ENCODE data around the gene TMEM242. TPM values are rescaled to one million over a fixed set of nuclear protein-coding genes. Genes with fewer than 3 reads are reported as not detected.

The TMEM242 gene
- polyA plus RNA-seq, 1 donor from 2014 or later, result 17.6 TPM

GRCh38 chr6:157242791-157243190 is 80.5 kb downstream of the TMEM242 start:
- TF ChIP-seq TAF1 (IDR thresholded peaks at IDR 0.05; ENCODE audit: low read depth) (no peak), MXI1 (conservative IDR thresholded peaks at IDR 0.05; ENCODE audit: poor library complexity, severe bottlenecking) (no peak), EP300 (conservative IDR thresholded peaks at IDR 0.05; ENCODE audit: poor library complexity, severe bottlenecking) (no peak), POLR2AphosphoS5 (IDR thresholded peaks at IDR 0.05) (no peak), EZH2 (IDR thresholded peaks at IDR 0.05; ENCODE audit: borderline replicate concordance, insufficient read depth, low read length, poor library complexity, severe bottlenecking) (no peak), CTCF (IDR thresholded peaks at IDR 0.05; ENCODE audit: poor library complexity, severe bottlenecking) (no peak), SMC3 (conservative IDR thresholded peaks at IDR 0.05; ENCODE audit: poor library complexity) (no peak), REST (IDR thresholded peaks at IDR 0.05; ENCODE audit: borderline replicate concordance) (no peak), RAD21 (conservative IDR thresholded peaks at IDR 0.05) (no peak)
- no peak overlapping the region for H3K4me2 ChIP-seq (ENCODE audit: low read length)
- H2AFZ ChIP-seq (ENCODE audit: low read depth, low read length), result no peak overlapping the region
- no peaks in the 10 kb centered on the region for H3K36me3 ChIP-seq (ENCODE audit: insufficient read depth, low read length)
- no peaks in the 10 kb centered on the region for H3K9me2 ChIP-seq (ENCODE audit: insufficient read depth, low read length)
- no peak overlapping the region for H3K9ac ChIP-seq (ENCODE audit: low read length)
- no peaks in the 10 kb centered on the region for H3K27me3 ChIP-seq (ENCODE audit: insufficient read depth, low read depth, low read length)
- no peaks in the 10 kb centered on the region for H4K20me1 ChIP-seq (ENCODE audit: insufficient read depth)
- no peak overlapping the region for H3K27ac ChIP-seq (ENCODE audit: low read length)
- no peaks in the 10 kb centered on the region for H3F3A ChIP-seq (ENCODE audit: insufficient read depth, low read length, poor library complexity, severe bottlenecking)
- H3K79me2 ChIP-seq (replicated peaks; ENCODE audit: insufficient read depth, low read length), result no peaks in the 10 kb centered on the region
- H3K9me3 ChIP-seq (ENCODE audit: low read length), result peaks cover 3% of the 10 kb centered on the region
- no peak overlapping the region for H3K4me3 ChIP-seq (ENCODE audit: low read length)

GRCh38 chr6:157240960-157241311 is 82.4 kb downstream of the TMEM242 start:
- Histone ChIP-seq H3K9me2 (ENCODE audit: insufficient read depth, low read length) (no peaks in the 10 kb centered on the region), H3K4me3 (ENCODE audit: low read length) (no peak overlapping the region), H4K20me1 (ENCODE audit: insufficient read depth) (no peaks in the 10 kb centered on the region), H3K4me2 (ENCODE audit: low read length) (no peak overlapping the region), H3K79me2 (replicated peaks; ENCODE audit: insufficient read depth, low read length) (no peaks in the 10 kb centered on the region), H3K27me3 (ENCODE audit: insufficient read depth, low read depth, low read length) (peaks cover 16% of the 10 kb centered on the region), H3K9ac (ENCODE audit: low read length) (no peak overlapping the region), H3K36me3 (ENCODE audit: insufficient read depth, low read length) (no peaks in the 10 kb centered on the region), H3F3A (ENCODE audit: insufficient read depth, low read length, poor library complexity, severe bottlenecking) (no peaks in the 10 kb centered on the region), H3K9me3 (ENCODE audit: low read length) (peaks cover 3% of the 10 kb centered on the region), H3K27ac (ENCODE audit: low read length) (no peak overlapping the region), H2AFZ (ENCODE audit: low read depth, low read length) (no peak overlapping the region)
- TF ChIP-seq RAD21 (conservative IDR thresholded peaks at IDR 0.05), result no peak
- TF ChIP-seq MXI1 (conservative IDR thresholded peaks at IDR 0.05; ENCODE audit: poor library complexity, severe bottlenecking), result no peak
- no peak for TF ChIP-seq EZH2 (IDR thresholded peaks at IDR 0.05; ENCODE audit: borderline replicate concordance, insufficient read depth, low read length, poor library complexity, severe bottlenecking)
- no peak for TF ChIP-seq POLR2AphosphoS5 (IDR thresholded peaks at IDR 0.05)
- no peak for TF ChIP-seq CTCF (IDR thresholded peaks at IDR 0.05; ENCODE audit: poor library complexity, severe bottlenecking)
- TF ChIP-seq SMC3 (conservative IDR thresholded peaks at IDR 0.05; ENCODE audit: poor library complexity), result no peak
- TF ChIP-seq TAF1 (IDR thresholded peaks at IDR 0.05; ENCODE audit: low read depth), result no peak
- no peak for TF ChIP-seq REST (IDR thresholded peaks at IDR 0.05; ENCODE audit: borderline replicate concordance)
- TF ChIP-seq EP300 (conservative IDR thresholded peaks at IDR 0.05; ENCODE audit: poor library complexity, severe bottlenecking), result no peak
